Activated T-cell treated with anti-CD3 and anti-CD28 coated beads, Interleukin-2, amount 50 U/mL, for 4 hours (primary cell): Measurements from ENCODE around the gene ADAMTS17. TPM values are rescaled to one million over a fixed set of nuclear protein-coding genes. Genes with fewer than 3 reads are reported as not detected.

Experiments used
- ATAC-seq, 2 donors: fragments of 200-7000 bp; cut with Tn5 transposase; one replicate each; pipeline ENCODE4 v1.10.0; 2021
- DNase-seq: peaks from one replicate; pipeline ENCODE4 v3.0.0-alpha.2; 2020
- H3K27me3 Mint-ChIP-seq: one replicate; pipeline ENCODE4 v1.8.0; 2021; ENCODE audit warnings: low read depth, mixed read lengths
- H3K36me3 Mint-ChIP-seq: one replicate; pipeline ENCODE4 v1.8.0; 2022; ENCODE audit warnings: mixed read lengths; ENCODE audit not compliant: insufficient read depth
- H3K4me1 Mint-ChIP-seq: one replicate; pipeline ENCODE4 v1.8.0; 2021; ENCODE audit warnings: low read depth, mixed read lengths
- H3K4me3 Mint-ChIP-seq: one replicate; pipeline ENCODE4 v1.8.0; 2021; ENCODE audit warnings: mild to moderate bottlenecking, moderate library complexity, mixed read lengths
- H3K9me3 Mint-ChIP-seq: one replicate; pipeline ENCODE4 v1.8.0; 2021; ENCODE audit warnings: mixed read lengths
- total RNA-seq, 3 donors: library from RNA; stranded (reverse); gene quantifications; one replicate each; pipeline ENCODE4 v1.2.1, GENCODE V29; 2021

Gene ADAMTS17
- total RNA-seq, 3 donors from 2014 or later = 2.6 to 3.9 (median 3.2) TPM

GRCh38 chr15:100174159-100174903 is 167.4 kb downstream of the ADAMTS17 start:
- Mint-ChIP-seq H3K9me3 (peaks cover 8% of the 10 kb centered on the region), H3K36me3 (no peaks in the 10 kb centered on the region), H3K4me3 (no peak overlapping the region), H3K27me3 (no peaks in the 10 kb centered on the region), H3K4me1 (peaks cover 2% of the 10 kb centered on the region)
- ATAC-seq = no peak
- DNase-seq = no peak

DNA sequence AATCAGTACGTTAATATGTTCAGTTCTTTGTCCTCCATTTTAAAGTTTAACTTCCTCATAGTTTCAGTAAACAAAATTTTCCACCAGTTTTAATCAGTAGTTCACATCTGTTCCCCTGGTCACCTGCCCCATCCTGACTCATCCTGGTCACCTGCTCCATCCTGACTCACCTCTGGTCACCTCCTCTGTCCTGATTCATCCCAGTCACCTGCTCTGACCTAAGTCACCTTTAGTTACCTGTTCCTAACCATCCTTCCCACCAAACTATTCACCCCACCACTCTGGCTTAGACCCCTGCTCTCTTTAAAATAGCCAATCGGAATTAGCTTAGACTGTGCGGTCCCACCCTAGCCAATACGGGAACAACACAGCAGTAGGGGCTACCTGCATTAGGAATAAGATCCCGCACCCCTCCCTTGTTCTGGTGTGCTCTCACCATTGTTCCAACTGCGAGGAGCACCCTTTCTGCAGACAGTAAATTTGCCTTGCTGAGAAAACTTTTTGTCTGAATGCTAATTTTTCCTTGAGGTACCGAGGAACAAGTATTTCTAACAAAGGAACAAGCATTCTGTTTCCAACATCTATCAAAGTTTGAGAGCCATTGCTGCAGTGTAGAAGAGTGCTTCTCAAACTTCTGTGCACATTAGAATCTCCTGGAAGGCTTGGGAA is 169.3 kb downstream of the ADAMTS17 start:
- Mint-ChIP-seq H3K4me3 (no peak overlapping the region), H3K36me3 (peaks cover 3% of the 10 kb centered on the region), H3K4me1 (peaks cover 3% of the 10 kb centered on the region), H3K9me3 (peaks cover 4% of the 10 kb centered on the region), H3K27me3 (no peaks in the 10 kb centered on the region)
- DNase-seq (no peak), ATAC-seq (no peak)

- DNase-seq (no peak), ATAC-seq (no peak)
- H3K27me3 Mint-ChIP-seq = no peaks in the 10 kb centered on the region
- H3K9me3 Mint-ChIP-seq = no peaks in the 10 kb centered on the region
- peaks cover 3% of the 10 kb centered on the region for H3K36me3 Mint-ChIP-seq
- H3K4me1 Mint-ChIP-seq = peaks cover 3% of the 10 kb centered on the region
- no peak overlapping the region for H3K4me3 Mint-ChIP-seq
Observed at GRCh38 chr15:100171411-100171810, 170.4 kb downstream of the ADAMTS17 start.

GRCh38 chr15:100170291-100171210 is 171.2 kb downstream of the ADAMTS17 start:
- ATAC-seq = peak; percentile 46 to 63
- no peak for DNase-seq
- Mint-ChIP-seq H3K9me3 (no peaks in the 10 kb centered on the region), H3K36me3 (peaks cover 3% of the 10 kb centered on the region), H3K4me3 (no peak overlapping the region), H3K4me1 (peaks cover 3% of the 10 kb centered on the region), H3K27me3 (no peaks in the 10 kb centered on the region)

GRCh38 chr15:100169615-100170290 is 172.0 kb downstream of the ADAMTS17 start:
- Mint-ChIP-seq H3K4me1 (peaks cover 3% of the 10 kb centered on the region), H3K36me3 (peaks cover 3% of the 10 kb centered on the region)
- no peak for ATAC-seq

DNA sequence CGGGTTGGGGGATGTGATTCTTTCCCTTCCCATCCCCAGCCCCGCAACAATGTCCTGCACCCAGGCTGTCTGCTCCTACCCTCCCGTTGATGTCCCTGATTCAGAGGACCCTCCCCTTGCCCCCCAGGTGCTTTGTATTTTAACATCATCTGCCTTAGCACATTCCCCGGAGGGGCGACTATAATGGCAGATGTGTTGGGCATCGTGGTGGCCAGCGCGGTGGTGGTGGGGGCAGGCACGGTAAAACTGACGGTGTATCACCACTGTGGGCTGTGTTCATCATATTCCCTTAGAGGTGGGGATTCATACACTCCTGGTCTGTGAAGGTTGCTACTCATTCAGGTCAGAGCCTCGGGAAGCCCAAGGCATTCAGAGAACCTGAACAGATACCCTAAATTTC is 173.0 kb downstream of the ADAMTS17 start:
- H3K4me1 Mint-ChIP-seq = peaks cover 3% of the 10 kb centered on the region
- ATAC-seq (no peak), DNase-seq (no peak)
- H3K4me3 Mint-ChIP-seq = no peak overlapping the region
- H3K36me3 Mint-ChIP-seq = peaks cover 3% of the 10 kb centered on the region
- H3K9me3 Mint-ChIP-seq = no peaks in the 10 kb centered on the region
- no peaks in the 10 kb centered on the region for H3K27me3 Mint-ChIP-seq

More at GRCh38 chr15:100169615-100170290, 172.0 kb downstream of the ADAMTS17 start:
- no peak for DNase-seq
- no peaks in the 10 kb centered on the region for H3K9me3 Mint-ChIP-seq
- no peaks in the 10 kb centered on the region for H3K27me3 Mint-ChIP-seq
- no peak overlapping the region for H3K4me3 Mint-ChIP-seq

DNA sequence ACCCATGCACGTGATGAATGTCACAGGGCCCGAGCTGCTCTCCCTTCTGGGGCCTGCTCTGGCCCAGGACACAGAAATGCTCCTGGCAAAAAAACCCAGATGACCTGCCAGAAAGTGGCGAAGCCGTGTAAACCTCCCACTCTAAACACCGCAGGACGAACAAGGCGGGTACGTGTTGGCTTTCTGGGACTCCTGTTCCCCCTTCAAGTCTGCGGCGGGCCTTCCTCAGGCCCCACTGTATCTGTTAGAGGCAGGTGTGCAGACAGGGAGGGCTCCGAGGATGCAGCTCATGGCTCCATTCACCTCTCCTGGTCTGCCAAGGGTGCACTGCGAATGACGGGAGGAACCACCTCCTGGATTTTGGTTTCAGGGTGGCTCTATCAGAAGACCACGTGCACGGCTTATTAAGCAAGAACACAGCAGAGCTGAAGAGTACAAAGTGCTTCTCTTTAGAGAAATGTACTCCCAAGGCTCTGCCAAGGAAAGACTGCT is 173.8 kb downstream of the ADAMTS17 start:
- H3K4me1 Mint-ChIP-seq = peaks cover 3% of the 10 kb centered on the region
- H3K9me3 Mint-ChIP-seq = no peaks in the 10 kb centered on the region
- H3K36me3 Mint-ChIP-seq = peaks cover 3% of the 10 kb centered on the region
- no peak for DNase-seq
- H3K27me3 Mint-ChIP-seq = no peaks in the 10 kb centered on the region
- no peak for ATAC-seq
- no peak overlapping the region for H3K4me3 Mint-ChIP-seq

DNA sequence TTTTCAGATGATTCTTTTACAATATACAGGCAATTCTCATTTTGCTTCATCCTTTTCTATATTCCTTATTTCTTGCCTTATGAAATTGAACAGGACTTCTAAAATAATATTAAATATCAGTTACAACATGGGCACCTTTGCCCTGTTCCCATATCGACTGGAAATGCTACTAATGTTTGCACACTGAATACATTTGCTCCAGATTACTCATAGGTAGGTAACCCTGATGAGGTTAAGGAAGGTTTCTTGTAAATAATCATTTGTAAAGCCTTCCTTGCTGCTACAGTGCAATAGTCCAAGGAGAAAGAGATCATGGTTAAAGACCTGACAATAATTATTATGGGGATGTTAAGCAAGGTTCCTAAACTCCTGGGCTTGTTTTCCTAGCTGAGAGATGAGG is 175.5 kb downstream of the ADAMTS17 start:
- DNase-seq (no peak), ATAC-seq (no peak)
- H3K27me3 Mint-ChIP-seq = no peaks in the 10 kb centered on the region
- H3K4me3 Mint-ChIP-seq = no peak overlapping the region
- H3K36me3 Mint-ChIP-seq = peaks cover 3% of the 10 kb centered on the region
- peaks cover 3% of the 10 kb centered on the region for H3K4me1 Mint-ChIP-seq
- no peaks in the 10 kb centered on the region for H3K9me3 Mint-ChIP-seq

- H3K36me3 Mint-ChIP-seq = peaks cover 3% of the 10 kb centered on the region
- no peaks in the 10 kb centered on the region for H3K9me3 Mint-ChIP-seq
- no peaks in the 10 kb centered on the region for H3K27me3 Mint-ChIP-seq
- no peak for ATAC-seq
- DNase-seq = no peak
- H3K4me1 Mint-ChIP-seq = peaks cover 1% of the 10 kb centered on the region
- no peak overlapping the region for H3K4me3 Mint-ChIP-seq
Observed at GRCh38 chr15:100163961-100164360, 177.8 kb downstream of the ADAMTS17 start.

DNA sequence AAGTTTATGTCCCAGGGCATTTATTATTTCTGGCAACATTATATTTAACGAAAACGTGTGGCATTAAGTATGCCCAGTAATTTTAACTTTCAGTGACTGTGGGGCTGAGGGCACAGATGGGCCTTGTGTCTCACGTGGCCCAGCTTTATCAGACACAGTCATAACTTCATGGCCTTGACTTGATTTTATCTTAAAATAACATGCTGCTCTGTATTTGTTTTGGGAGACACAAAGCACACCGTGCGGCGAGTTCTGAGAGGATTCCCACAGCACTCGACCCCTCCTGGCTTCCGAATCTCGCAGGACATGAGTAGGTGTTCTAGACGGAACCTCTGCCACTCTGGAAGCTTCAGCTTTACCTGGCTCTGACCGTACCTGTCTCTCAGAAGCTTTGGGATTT is 180.8 kb downstream of the ADAMTS17 start:
- ATAC-seq (no peak), DNase-seq (no peak)
- no peaks in the 10 kb centered on the region for H3K4me1 Mint-ChIP-seq
- no peak overlapping the region for H3K4me3 Mint-ChIP-seq
- H3K9me3 Mint-ChIP-seq = no peaks in the 10 kb centered on the region
- H3K27me3 Mint-ChIP-seq = no peaks in the 10 kb centered on the region
- H3K36me3 Mint-ChIP-seq = no peaks in the 10 kb centered on the region

DNA sequence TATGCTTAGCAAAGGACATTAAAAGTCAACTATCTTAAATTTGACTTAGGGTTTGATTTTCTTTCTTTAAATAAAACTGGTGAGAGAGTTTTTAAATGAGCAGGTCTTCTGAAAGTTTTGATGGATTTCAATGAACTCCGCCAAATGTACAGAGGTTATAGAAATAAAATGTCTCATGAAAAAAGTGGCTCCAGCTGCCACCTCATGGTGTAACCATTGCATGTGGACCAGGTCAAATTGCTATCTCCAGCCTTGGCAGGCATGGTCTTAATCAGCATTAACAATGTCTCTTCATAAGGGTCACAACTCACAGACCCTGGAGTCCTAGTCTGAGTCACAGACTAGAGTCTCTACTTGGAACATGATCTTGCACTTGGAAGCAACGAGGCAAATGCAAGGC is 182.3 kb downstream of the ADAMTS17 start:
- no peaks in the 10 kb centered on the region for H3K9me3 Mint-ChIP-seq
- H3K4me3 Mint-ChIP-seq = no peak overlapping the region
- no peak for DNase-seq
- H3K27me3 Mint-ChIP-seq = no peaks in the 10 kb centered on the region
- peaks cover 7% of the 10 kb centered on the region for H3K36me3 Mint-ChIP-seq
- no peaks in the 10 kb centered on the region for H3K4me1 Mint-ChIP-seq
- ATAC-seq = no peak

DNA sequence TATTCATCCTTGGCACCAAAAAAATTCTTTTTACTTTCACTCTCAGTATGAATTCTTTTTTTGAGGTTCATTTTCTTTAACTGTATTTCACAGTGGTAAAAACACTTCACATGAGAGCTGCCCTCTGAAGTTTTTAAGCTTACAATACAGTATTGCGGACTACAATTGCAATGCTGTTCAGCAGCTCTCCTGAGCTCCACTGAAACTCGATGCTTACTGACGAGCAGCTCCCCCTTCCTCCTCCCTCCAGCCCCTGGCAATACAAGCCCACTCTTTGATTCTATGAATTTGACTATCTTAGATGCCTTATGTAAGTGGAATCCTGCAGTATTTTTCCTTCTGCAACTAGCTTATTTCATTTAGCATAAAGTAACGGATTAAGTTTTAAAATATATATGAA is 183.4 kb downstream of the ADAMTS17 start:
- Mint-ChIP-seq H3K27me3 (no peaks in the 10 kb centered on the region), H3K4me1 (no peaks in the 10 kb centered on the region), H3K9me3 (no peaks in the 10 kb centered on the region), H3K4me3 (no peak overlapping the region), H3K36me3 (peaks cover 11% of the 10 kb centered on the region)
- ATAC-seq = no peak
- DNase-seq = no peak

DNA sequence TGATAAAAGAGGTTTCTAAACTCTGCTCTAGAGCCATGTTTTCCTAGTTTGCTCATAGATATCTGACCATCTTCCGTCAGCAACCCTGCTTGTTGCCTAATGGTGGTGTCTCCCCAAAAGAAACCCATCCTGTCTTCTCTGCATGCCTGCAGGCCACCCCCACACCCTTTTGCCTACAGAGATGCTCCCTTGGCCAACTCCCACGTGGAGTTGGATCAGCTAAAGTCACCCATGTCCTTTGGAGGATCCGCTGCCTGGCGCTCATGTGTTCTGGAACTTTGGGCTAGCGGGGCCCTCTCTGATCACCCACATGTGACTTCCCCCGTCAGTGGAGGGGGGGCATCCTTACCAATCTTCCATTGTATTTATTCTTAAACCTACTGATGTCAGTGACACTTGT is 185.6 kb downstream of the ADAMTS17 start:
- ATAC-seq (no peak), DNase-seq (no peak)
- no peak overlapping the region for H3K4me3 Mint-ChIP-seq
- H3K9me3 Mint-ChIP-seq = no peaks in the 10 kb centered on the region
- peaks cover 21% of the 10 kb centered on the region for H3K36me3 Mint-ChIP-seq
- H3K27me3 Mint-ChIP-seq = no peaks in the 10 kb centered on the region
- H3K4me1 Mint-ChIP-seq = no peaks in the 10 kb centered on the region

DNA sequence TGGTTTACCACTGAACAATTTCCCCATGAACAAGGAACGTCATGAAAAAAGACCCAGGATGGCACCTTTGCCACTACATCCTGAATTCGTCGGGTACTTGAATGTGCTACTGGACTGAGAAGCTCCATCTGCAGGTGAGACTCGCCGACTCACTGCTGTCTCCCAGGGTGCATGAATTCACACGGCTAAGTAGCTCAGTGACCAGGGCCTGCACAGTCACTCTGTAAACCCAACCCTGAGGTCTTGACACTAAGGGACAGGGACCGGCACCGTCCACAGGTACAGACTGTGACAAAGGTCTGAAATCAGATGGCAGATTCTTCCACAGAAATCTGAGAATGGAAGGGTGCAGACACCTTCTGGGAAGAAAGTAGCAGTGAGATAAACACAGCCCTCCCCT is 187.4 kb downstream of the ADAMTS17 start:
- peaks cover 32% of the 10 kb centered on the region for H3K36me3 Mint-ChIP-seq
- H3K27me3 Mint-ChIP-seq = no peaks in the 10 kb centered on the region
- ATAC-seq = no peak
- no peak overlapping the region for H3K4me3 Mint-ChIP-seq
- DNase-seq = no peak
- H3K4me1 Mint-ChIP-seq = no peaks in the 10 kb centered on the region
- peaks cover 6% of the 10 kb centered on the region for H3K9me3 Mint-ChIP-seq
